WTC11 (cell line): ENCODE results near the gene FICD. TPM values are rescaled to one million over a fixed set of nuclear protein-coding genes. Genes with fewer than 3 reads are reported as not detected.

Experiments
- ATAC-seq: fragments of 200-7000 bp; cut with Tn5 transposase; 2 replicates; pipeline ENCODE4 v1.10.0; 2021; ENCODE audit warnings: mild to moderate bottlenecking, moderate library complexity
- CTCF ChIA-PET: fragments of 300-600 bp; sonication (Branson Sonifier 250); formaldehyde crosslinking; loops from one replicate; lab custom pipeline; 2021; ENCODE audit warnings: antibody characterized with exemption; lab: Charles Lee
- POLR2A ChIA-PET: fragments of 350-600 bp; sonication (Branson Sonifier 250); formaldehyde crosslinking; loops from one replicate; lab custom pipeline; 2021; ENCODE audit warnings: antibody characterized with exemption; lab: Charles Lee
- DNase-seq: peaks from one replicate; pipeline ENCODE4 v3.0.0; 2021; ENCODE audit warnings: low spot score
- H3K27ac Mint-ChIP-seq: 2 replicates; pipeline ENCODE4 v1.8.0; 2021; ENCODE audit warnings: mixed read lengths
- H3K27me3 Mint-ChIP-seq: 2 replicates; pipeline ENCODE4 v1.8.0; 2021; ENCODE audit warnings: low read depth, mild to moderate bottlenecking, moderate library complexity, mixed read lengths
- H3K36me3 Mint-ChIP-seq: 2 replicates; pipeline ENCODE4 v1.8.0; 2021; ENCODE audit warnings: mixed read lengths
- H3K4me1 Mint-ChIP-seq: 2 replicates; pipeline ENCODE4 v1.8.0; 2022; ENCODE audit warnings: mixed read lengths
- H3K4me3 Mint-ChIP-seq: 2 replicates; pipeline ENCODE4 v1.8.0; 2021; ENCODE audit warnings: mild to moderate bottlenecking, moderate library complexity, mixed read lengths
- H3K9me3 Mint-ChIP-seq: 2 replicates; pipeline ENCODE4 v1.8.0; 2021; ENCODE audit warnings: mixed read lengths
- ATF1 ChIP-seq: sonication (generic); formaldehyde crosslinking; IDR thresholded peaks from 2 replicates; pipeline ENCODE4 v1.8.1; 2023; ENCODE audit warnings: mild to moderate bottlenecking, moderate library complexity, missing genetic modification reagents
- CREB1 ChIP-seq: sonication (generic); formaldehyde crosslinking; IDR thresholded peaks from 2 replicates; pipeline ENCODE4 v1.8.0; 2023; ENCODE audit warnings: mild to moderate bottlenecking, missing genetic modification reagents
- FOXK1 ChIP-seq: sonication (generic); formaldehyde crosslinking; IDR thresholded peaks from 2 replicates; pipeline ENCODE4 v1.8.0; 2022; ENCODE audit warnings: mild to moderate bottlenecking, moderate library complexity, missing genetic modification reagents
- FOXP1 ChIP-seq: sonication (generic); formaldehyde crosslinking; IDR thresholded peaks from 2 replicates; pipeline ENCODE4 v1.8.0; 2022; ENCODE audit warnings: missing genetic modification reagents, mild to moderate bottlenecking, moderate library complexity, borderline replicate concordance
- GABPB1 ChIP-seq: sonication (generic); formaldehyde crosslinking; IDR thresholded peaks from 2 replicates; pipeline ENCODE4 v1.8.1; 2023; ENCODE audit warnings: mild to moderate bottlenecking, missing genetic modification reagents
- GTF2I ChIP-seq: fragments of 250-450 bp; sonication (Bioruptor Pico); conservative IDR thresholded peaks from 2 replicates; pipeline ENCODE4 v1.4.0; 2021; ENCODE audit warnings: mild to moderate bottlenecking
- HMGA2 ChIP-seq: fragments of 250-450 bp; sonication (Bioruptor Pico); IDR thresholded peaks from 2 replicates; pipeline ENCODE4 v1.4.0; 2021; ENCODE audit warnings: mild to moderate bottlenecking, moderate library complexity
- IRF2 ChIP-seq: sonication (generic); formaldehyde crosslinking; IDR thresholded peaks from 2 replicates; pipeline ENCODE4 v1.8.0; 2022; ENCODE audit warnings: low read depth, missing genetic modification reagents, borderline replicate concordance
- MXD4 ChIP-seq: fragments of 250-450 bp; sonication (Bioruptor Pico); IDR thresholded peaks from 2 replicates; pipeline ENCODE4 v1.8.0; 2021; ENCODE audit warnings: mild to moderate bottlenecking, moderate library complexity, borderline replicate concordance
- MYBL2 ChIP-seq: sonication (generic); formaldehyde crosslinking; IDR thresholded peaks from 2 replicates; pipeline ENCODE4 v1.8.1; 2023; ENCODE audit warnings: mild to moderate bottlenecking, moderate library complexity, missing genetic modification reagents
- NFE2L1 ChIP-seq: sonication (generic); formaldehyde crosslinking; IDR thresholded peaks from 2 replicates; pipeline ENCODE4 v1.8.1; 2023; ENCODE audit warnings: missing genetic modification reagents
- PRRX2 ChIP-seq: fragments of 250-450 bp; sonication (Bioruptor Pico); IDR thresholded peaks from 2 replicates; pipeline ENCODE4 v1.8.0; 2021; ENCODE audit warnings: mild to moderate bottlenecking
- RORB ChIP-seq: fragments of 250-450 bp; sonication (Bioruptor Pico); IDR thresholded peaks from 2 replicates; pipeline ENCODE4 v1.9.0; 2021; ENCODE audit warnings: mild to moderate bottlenecking
- SMAD3 ChIP-seq: sonication (generic); formaldehyde crosslinking; IDR thresholded peaks from 2 replicates; pipeline ENCODE4 v1.8.0; 2022; ENCODE audit warnings: missing genetic modification reagents, mild to moderate bottlenecking, borderline replicate concordance
- TP53 ChIP-seq: sonication (generic); formaldehyde crosslinking; IDR thresholded peaks from 2 replicates; pipeline ENCODE4 v1.8.1; 2023; ENCODE audit warnings: mild to moderate bottlenecking, missing genetic modification reagents
- ZNF121 ChIP-seq: sonication (generic); formaldehyde crosslinking; IDR thresholded peaks from 2 replicates; pipeline ENCODE4 v1.8.0; 2023; ENCODE audit warnings: missing genetic modification reagents
- ZNF232 ChIP-seq: sonication (generic); formaldehyde crosslinking; IDR thresholded peaks from 2 replicates; pipeline ENCODE4 v1.8.0; 2022; ENCODE audit warnings: mild to moderate bottlenecking, missing genetic modification reagents
- ZNF317 ChIP-seq: sonication (generic); formaldehyde crosslinking; IDR thresholded peaks from 2 replicates; pipeline ENCODE4 v1.8.1; 2023; ENCODE audit warnings: low read depth, mild to moderate bottlenecking, moderate library complexity, missing genetic modification reagents, borderline replicate concordance
- ZNF671 ChIP-seq: fragments of 250-450 bp; sonication (Bioruptor Pico); IDR thresholded peaks from 2 replicates; pipeline ENCODE4 v1.8.0; 2021; ENCODE audit warnings: mild to moderate bottlenecking
- total RNA-seq: library from RNA; stranded (reverse); gene quantifications from 3 replicates; pipeline ENCODE4 v1.2.3, GENCODE V29; 2021
- TF ChIP-seq, protein P1 (sequence below): sonication (generic); formaldehyde crosslinking; IDR thresholded peaks from 2 replicates; pipeline ENCODE4 v1.8.1; 2023; ENCODE audit warnings: mild to moderate bottlenecking, missing genetic modification reagents, borderline replicate concordance
- TF ChIP-seq, protein P2 (sequence below): sonication (generic); formaldehyde crosslinking; IDR thresholded peaks from 2 replicates; pipeline ENCODE4 v1.8.1; 2022; ENCODE audit warnings: low read depth, mild to moderate bottlenecking, moderate library complexity, missing genetic modification reagents, borderline replicate concordance
- TF ChIP-seq, protein P3 (sequence below): sonication (generic); formaldehyde crosslinking; IDR thresholded peaks from 2 replicates; pipeline ENCODE4 v1.8.0; 2022; ENCODE audit warnings: mild to moderate bottlenecking, missing genetic modification reagents
- TF ChIP-seq, protein P4 (sequence below): sonication (generic); formaldehyde crosslinking; IDR thresholded peaks from 2 replicates; pipeline ENCODE4 v1.8.0; 2022; ENCODE audit warnings: mild to moderate bottlenecking, missing genetic modification reagents
- TF ChIP-seq, protein P5 (sequence below): sonication (generic); formaldehyde crosslinking; conservative IDR thresholded peaks from 2 replicates; pipeline ENCODE4 v1.8.1; 2023; ENCODE audit warnings: mild to moderate bottlenecking, low read depth, missing genetic modification reagents, moderate library complexity

FICD gene
- total RNA-seq, 1 experiment from 2014 or later, result 6.3 TPM

DNA sequence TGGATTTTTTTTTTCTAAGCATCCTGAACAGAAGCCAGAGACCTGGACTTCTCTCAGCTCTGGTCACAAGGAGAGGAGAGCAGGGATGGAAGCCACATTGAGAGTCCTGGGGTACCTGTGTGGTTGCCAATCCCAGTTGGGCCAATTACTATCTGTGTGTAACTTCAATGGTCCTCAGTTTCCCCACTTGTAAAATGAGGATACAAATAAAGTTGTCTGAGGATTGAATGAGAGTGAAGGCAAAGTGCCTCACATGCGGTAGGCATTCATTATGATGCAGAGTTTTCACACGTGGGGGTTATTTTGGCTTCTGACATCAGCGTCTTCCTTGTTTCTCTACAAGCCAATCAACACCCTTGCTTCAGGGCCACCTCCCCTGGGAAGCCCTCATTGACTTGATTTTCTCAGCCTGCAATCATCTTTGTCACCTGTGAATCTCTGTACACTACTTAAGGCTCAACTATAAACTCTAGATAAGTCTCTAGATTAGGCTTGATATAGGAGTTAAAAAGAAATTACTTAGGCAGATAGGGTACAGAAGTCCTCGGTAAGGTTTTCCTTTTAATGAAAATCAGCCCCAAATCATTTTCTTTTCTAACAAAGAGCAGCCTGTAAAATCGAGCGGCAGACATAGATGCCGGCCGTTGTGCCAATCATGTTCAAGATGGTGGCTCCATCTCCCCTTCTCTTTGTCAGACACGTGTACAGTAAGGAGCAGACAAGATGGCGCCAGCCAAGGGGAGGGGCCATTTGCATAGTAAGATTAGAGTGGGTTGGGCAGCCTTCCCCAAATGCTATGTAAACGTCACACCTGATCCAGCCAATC is 37.8 kb upstream of the FICD start (continued):
- TF ChIP-seq, protein P1, sequence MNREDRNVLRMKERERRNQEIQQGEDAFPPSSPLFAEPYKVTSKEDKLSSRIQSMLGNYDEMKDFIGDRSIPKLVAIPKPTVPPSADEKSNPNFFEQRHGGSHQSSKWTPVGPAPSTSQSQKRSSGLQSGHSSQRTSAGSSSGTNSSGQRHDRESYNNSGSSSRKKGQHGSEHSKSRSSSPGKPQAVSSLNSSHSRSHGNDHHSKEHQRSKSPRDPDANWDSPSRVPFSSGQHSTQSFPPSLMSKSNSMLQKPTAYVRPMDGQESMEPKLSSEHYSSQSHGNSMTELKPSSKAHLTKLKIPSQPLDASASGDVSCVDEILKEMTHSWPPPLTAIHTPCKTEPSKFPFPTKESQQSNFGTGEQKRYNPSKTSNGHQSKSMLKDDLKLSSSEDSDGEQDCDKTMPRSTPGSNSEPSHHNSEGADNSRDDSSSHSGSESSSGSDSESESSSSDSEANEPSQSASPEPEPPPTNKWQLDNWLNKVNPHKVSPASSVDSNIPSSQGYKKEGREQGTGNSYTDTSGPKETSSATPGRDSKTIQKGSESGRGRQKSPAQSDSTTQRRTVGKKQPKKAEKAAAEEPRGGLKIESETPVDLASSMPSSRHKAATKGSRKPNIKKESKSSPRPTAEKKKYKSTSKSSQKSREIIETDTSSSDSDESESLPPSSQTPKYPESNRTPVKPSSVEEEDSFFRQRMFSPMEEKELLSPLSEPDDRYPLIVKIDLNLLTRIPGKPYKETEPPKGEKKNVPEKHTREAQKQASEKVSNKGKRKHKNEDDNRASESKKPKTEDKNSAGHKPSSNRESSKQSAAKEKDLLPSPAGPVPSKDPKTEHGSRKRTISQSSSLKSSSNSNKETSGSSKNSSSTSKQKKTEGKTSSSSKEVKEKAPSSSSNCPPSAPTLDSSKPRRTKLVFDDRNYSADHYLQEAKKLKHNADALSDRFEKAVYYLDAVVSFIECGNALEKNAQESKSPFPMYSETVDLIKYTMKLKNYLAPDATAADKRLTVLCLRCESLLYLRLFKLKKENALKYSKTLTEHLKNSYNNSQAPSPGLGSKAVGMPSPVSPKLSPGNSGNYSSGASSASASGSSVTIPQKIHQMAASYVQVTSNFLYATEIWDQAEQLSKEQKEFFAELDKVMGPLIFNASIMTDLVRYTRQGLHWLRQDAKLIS (CRISPR knock-in tag), result no peak
- TF ChIP-seq HMGA2 (CRISPR knock-in tag) (no peak), IRF2 (CRISPR knock-in tag) (no peak), GABPB1 (CRISPR knock-in tag) (no peak), ZNF671 (CRISPR knock-in tag) (no peak), ATF1 (no peak), RORB (no peak), ZNF317 (CRISPR knock-in tag) (no peak), CREB1 (no peak)

DNA sequence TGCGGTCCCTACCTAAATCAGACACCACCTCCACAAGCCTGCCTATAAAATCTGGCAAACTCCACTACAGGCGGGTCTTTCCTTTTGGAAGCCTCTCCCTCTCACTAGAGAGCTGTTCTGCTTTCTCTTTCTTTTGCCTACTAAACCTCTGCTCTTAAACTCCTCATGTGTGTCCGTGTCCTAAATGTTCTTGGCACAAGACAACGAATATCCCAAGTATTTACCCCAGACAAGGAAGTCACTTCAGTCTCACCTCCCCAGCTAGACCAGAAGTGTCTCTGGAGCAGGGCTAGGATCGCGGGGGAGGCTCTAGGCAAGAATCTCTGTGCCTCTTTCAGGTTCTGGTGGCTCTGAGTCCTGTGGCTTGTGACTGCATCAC is 37.2 kb upstream of the FICD start:
- Mint-ChIP-seq H3K9me3 (peaks cover 12% of the 10 kb centered on the region), H3K36me3 (no peaks in the 10 kb centered on the region), H3K27me3 (no peaks in the 10 kb centered on the region), H3K27ac (no peak overlapping the region), H3K4me3 (no peak overlapping the region), H3K4me1 (peaks cover 10% of the 10 kb centered on the region)
- DNase-seq (no peak), ATAC-seq (no peak)
- TF ChIP-seq MXD4 (CRISPR knock-in tag) (no peak), HMGA2 (CRISPR knock-in tag) (no peak)
- POLR2A ChIA-PET, result no interaction called here
- CTCF ChIA-PET, result no interaction called here

DNA sequence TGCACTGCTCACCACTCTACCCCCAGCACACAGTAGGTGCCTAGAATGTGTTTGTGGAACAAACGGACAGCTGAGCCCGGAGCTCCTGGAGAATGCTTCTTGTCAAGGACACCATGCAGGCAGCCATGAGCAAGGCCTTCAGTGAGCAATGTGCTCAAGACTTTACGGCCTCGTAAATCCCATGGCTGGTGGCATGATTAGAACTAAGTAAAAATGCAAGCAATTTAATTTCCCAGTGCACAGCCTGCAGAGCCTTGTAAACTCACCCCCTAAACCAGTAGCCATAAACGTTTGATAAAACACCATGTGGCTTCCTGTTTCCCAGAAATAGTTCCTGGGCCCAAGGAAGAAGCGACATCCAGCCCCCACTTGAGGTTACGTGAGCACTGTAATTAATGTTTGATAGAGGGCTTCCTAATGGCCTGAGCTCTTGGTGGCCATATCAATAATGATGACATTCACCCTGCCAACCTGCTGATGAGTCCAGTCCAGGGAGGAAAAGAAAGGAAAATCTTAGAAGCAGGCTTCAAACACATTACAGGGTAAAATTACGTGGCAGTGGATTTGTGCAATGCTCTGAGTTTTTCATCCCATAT is 36.4 kb upstream of the FICD start:
- Mint-ChIP-seq H3K36me3 (no peaks in the 10 kb centered on the region), H3K9me3 (peaks cover 9% of the 10 kb centered on the region), H3K27ac (no peak overlapping the region), H3K4me1 (peaks cover 16% of the 10 kb centered on the region), H3K27me3 (no peaks in the 10 kb centered on the region), H3K4me3 (no peak overlapping the region)
- no peak for DNase-seq
- ChIA-PET POLR2A (no interaction called here), CTCF (interaction anchor here (1.2 kb wide), 1 partner anchor 16 kb away, joined by 3 read pairs; no protein-coding TSS in a partner anchor)
- no peak for ATAC-seq
- TF ChIP-seq ZNF232 (CRISPR knock-in tag), result no peak
- TF ChIP-seq, protein P2, sequence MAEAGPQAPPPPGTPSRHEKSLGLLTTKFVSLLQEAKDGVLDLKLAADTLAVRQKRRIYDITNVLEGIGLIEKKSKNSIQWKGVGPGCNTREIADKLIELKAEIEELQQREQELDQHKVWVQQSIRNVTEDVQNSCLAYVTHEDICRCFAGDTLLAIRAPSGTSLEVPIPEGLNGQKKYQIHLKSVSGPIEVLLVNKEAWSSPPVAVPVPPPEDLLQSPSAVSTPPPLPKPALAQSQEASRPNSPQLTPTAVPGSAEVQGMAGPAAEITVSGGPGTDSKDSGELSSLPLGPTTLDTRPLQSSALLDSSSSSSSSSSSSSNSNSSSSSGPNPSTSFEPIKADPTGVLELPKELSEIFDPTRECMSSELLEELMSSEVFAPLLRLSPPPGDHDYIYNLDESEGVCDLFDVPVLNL, result no peak
- TF ChIP-seq TP53, result no peak
- TF ChIP-seq, protein P3, sequence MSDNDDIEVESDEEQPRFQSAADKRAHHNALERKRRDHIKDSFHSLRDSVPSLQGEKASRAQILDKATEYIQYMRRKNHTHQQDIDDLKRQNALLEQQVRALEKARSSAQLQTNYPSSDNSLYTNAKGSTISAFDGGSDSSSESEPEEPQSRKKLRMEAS, result no peak
- TF ChIP-seq, protein P4, sequence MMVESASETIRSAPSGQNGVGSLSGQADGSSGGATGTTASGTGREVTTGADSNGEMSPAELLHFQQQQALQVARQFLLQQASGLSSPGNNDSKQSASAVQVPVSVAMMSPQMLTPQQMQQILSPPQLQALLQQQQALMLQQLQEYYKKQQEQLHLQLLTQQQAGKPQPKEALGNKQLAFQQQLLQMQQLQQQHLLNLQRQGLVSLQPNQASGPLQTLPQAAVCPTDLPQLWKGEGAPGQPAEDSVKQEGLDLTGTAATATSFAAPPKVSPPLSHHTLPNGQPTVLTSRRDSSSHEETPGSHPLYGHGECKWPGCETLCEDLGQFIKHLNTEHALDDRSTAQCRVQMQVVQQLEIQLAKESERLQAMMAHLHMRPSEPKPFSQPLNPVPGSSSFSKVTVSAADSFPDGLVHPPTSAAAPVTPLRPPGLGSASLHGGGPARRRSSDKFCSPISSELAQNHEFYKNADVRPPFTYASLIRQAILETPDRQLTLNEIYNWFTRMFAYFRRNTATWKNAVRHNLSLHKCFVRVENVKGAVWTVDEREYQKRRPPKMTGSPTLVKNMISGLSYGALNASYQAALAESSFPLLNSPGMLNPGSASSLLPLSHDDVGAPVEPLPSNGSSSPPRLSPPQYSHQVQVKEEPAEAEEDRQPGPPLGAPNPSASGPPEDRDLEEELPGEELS, result no peak
- no peak for TF ChIP-seq SMAD3 (CRISPR knock-in tag)
- no peak for TF ChIP-seq NFE2L1 (CRISPR knock-in tag)
- no peak for TF ChIP-seq PRRX2 (CRISPR knock-in tag)
- TF ChIP-seq, protein P5, sequence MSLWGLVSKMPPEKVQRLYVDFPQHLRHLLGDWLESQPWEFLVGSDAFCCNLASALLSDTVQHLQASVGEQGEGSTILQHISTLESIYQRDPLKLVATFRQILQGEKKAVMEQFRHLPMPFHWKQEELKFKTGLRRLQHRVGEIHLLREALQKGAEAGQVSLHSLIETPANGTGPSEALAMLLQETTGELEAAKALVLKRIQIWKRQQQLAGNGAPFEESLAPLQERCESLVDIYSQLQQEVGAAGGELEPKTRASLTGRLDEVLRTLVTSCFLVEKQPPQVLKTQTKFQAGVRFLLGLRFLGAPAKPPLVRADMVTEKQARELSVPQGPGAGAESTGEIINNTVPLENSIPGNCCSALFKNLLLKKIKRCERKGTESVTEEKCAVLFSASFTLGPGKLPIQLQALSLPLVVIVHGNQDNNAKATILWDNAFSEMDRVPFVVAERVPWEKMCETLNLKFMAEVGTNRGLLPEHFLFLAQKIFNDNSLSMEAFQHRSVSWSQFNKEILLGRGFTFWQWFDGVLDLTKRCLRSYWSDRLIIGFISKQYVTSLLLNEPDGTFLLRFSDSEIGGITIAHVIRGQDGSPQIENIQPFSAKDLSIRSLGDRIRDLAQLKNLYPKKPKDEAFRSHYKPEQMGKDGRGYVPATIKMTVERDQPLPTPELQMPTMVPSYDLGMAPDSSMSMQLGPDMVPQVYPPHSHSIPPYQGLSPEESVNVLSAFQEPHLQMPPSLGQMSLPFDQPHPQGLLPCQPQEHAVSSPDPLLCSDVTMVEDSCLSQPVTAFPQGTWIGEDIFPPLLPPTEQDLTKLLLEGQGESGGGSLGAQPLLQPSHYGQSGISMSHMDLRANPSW (CRISPR knock-in tag), result no peak
- TF ChIP-seq MYBL2 (CRISPR knock-in tag), result no peak
- TF ChIP-seq GTF2I, result no peak
- TF ChIP-seq ZNF121 (CRISPR knock-in tag), result no peak
- no peak for TF ChIP-seq FOXK1 (CRISPR knock-in tag)
- TF ChIP-seq FOXP1 (CRISPR knock-in tag), result no peak
